H1 (cell line): ENCODE measurements around the gene CCDC63. TPM values are rescaled to one million over a fixed set of nuclear protein-coding genes. Genes with fewer than 3 reads are reported as not detected.

Source experiments
- CTCF ChIA-PET: fragments of 300-600 bp; sonication (Branson Sonifier 250); formaldehyde crosslinking; loops from one replicate; lab custom pipeline; 2021; ENCODE audit not compliant: partially characterized antibody; lab: Charles Lee
- POLR2A ChIA-PET: fragments of 300-600 bp; sonication (Branson Sonifier 250); formaldehyde crosslinking; loops from one replicate; lab custom pipeline; 2021; ENCODE audit warnings: inconsistent platforms; ENCODE audit not compliant: partially characterized antibody; lab: Charles Lee
- DNase-seq, 2 experiments: peaks; one replicate each; pipeline versions ENCODE4 v3.0.0 to v3.0.0-alpha.2; 2010 to 2022; ENCODE audit warnings: low spot score in 2 of 2, low read depth in 1 of 2, mixed read lengths in 1 of 2
- FAIRE-seq: peaks from 2 replicates; lab custom pipeline; 2011; peaks lifted over from hg19 to GRCh38; lab: Jason Lieb, UNC
- H2AFZ ChIP-seq: 2 replicates; pipeline ENCODE4 v1.8.1; 2012; ENCODE audit warnings: low read length, inconsistent platforms
- H2AK5ac ChIP-seq: 2 replicates; pipeline ENCODE4 v1.6.1; 2013; ENCODE audit warnings: low read depth, low read length
- H2BK120ac ChIP-seq: replicated peaks from 2 replicates; pipeline ENCODE3; 2013; ENCODE audit warnings: low read depth, low read length, inconsistent platforms
- H2BK12ac ChIP-seq: 2 replicates; pipeline ENCODE4 v1.6.1; 2013; ENCODE audit warnings: low read depth, low read length
- H2BK15ac ChIP-seq: 2 replicates; pipeline ENCODE4 v1.6.1; 2013; ENCODE audit warnings: low read length
- H2BK20ac ChIP-seq: 2 replicates; pipeline ENCODE4 v1.6.1; 2013; ENCODE audit warnings: low read length
- H2BK5ac ChIP-seq: 2 replicates; pipeline ENCODE4 v1.6.1; 2013; ENCODE audit warnings: low read depth, low read length
- H3K14ac ChIP-seq: 2 replicates; pipeline ENCODE4 v1.6.1; 2013; ENCODE audit warnings: inconsistent platforms; ENCODE audit not compliant: insufficient read length
- H3K18ac ChIP-seq: 2 replicates; pipeline ENCODE4 v1.6.1; 2013; ENCODE audit warnings: low read length; ENCODE audit errors: extremely low read depth
- H3K23ac ChIP-seq: 2 replicates; pipeline ENCODE4 v1.6.1; 2013; ENCODE audit warnings: inconsistent platforms; ENCODE audit not compliant: insufficient read length
- H3K23me2 ChIP-seq: 2 replicates; pipeline ENCODE4 v1.6.1; 2013; ENCODE audit warnings: low read depth, low read length
- H3K27ac ChIP-seq: 2 replicates; pipeline ENCODE4 v1.6.1; 2011; ENCODE audit warnings: low read depth, low read length, inconsistent platforms
- H3K27me3 ChIP-seq, 4 experiments: replicated peaks in 1 of 4; 1 replicate in 1 of 4; 2 replicates in 3 of 4; pipeline versions ENCODE4 v1.6.1 to v1.8.1; 2011 to 2013; ENCODE audit warnings: low read length in 3 of 4, mild to moderate bottlenecking in 3 of 4, inconsistent platforms in 2 of 4, mixed read lengths in 2 of 4, moderate library complexity in 1 of 4; ENCODE audit not compliant: control insufficient read depth in 3 of 4, insufficient read depth in 3 of 4; ENCODE audit errors: extremely low read depth in 1 of 4
- H3K36me3 ChIP-seq, 4 experiments: 2 replicates each; pipeline versions ENCODE4 v1.6.1 to v1.8.1; 2011 to 2013; ENCODE audit warnings: mild to moderate bottlenecking in 4 of 4, low read length in 3 of 4, moderate library complexity in 2 of 4, control low read depth in 1 of 4, inconsistent platforms in 1 of 4; ENCODE audit not compliant: insufficient read depth in 4 of 4, control insufficient read depth in 2 of 4
- H3K4ac ChIP-seq: replicated peaks from 2 replicates; pipeline ENCODE3; 2013; ENCODE audit warnings: low read length, low read depth, mixed read lengths, inconsistent platforms; ENCODE audit not compliant: insufficient read length
- H3K4me1 ChIP-seq, 4 experiments: replicated peaks in 1 of 4; 1 replicate in 1 of 4; 2 replicates in 3 of 4; pipeline versions ENCODE4 v1.6.1 to v1.8.1; 2011 to 2013; ENCODE audit warnings: low read length in 3 of 4, inconsistent platforms in 2 of 4, mixed read lengths in 1 of 4; ENCODE audit not compliant: insufficient read depth in 4 of 4, control insufficient read depth in 3 of 4
- H3K4me2 ChIP-seq, 2 experiments: 2 replicates each; pipeline versions ENCODE4 v1.6.1 to v1.8.1; 2011 to 2013; ENCODE audit warnings: low read depth in 2 of 2, low read length in 2 of 2, control low read depth in 1 of 2, inconsistent platforms in 1 of 2, mild to moderate bottlenecking in 1 of 2; ENCODE audit not compliant: insufficient read depth in 1 of 2
- H3K4me3 ChIP-seq, 4 experiments: fragments of 200-600, 300-600 bp in 1 of 4; sonication (generic), shearing (Covaris generic), sonication (Bioruptor Twin) in 1 of 4; 2 replicates each; pipeline versions ENCODE4 v1.5.1 to v1.8.1; 2011 to 2016; ENCODE audit warnings: low read length in 4 of 4, low read depth in 3 of 4, control low read depth in 2 of 4, inconsistent platforms in 2 of 4, mild to moderate bottlenecking in 2 of 4, mixed read lengths in 1 of 4, moderate library complexity in 1 of 4; ENCODE audit not compliant: insufficient read depth in 2 of 4; ENCODE audit errors: extremely low read depth in 1 of 4
- H3K56ac ChIP-seq: replicated peaks from 2 replicates; pipeline ENCODE3; 2013; ENCODE audit warnings: low read depth, mild to moderate bottlenecking, mixed read lengths, low read length, inconsistent platforms; ENCODE audit not compliant: insufficient read length
- H3K79me1 ChIP-seq: 2 replicates; pipeline ENCODE4 v1.6.1; 2013; ENCODE audit warnings: low read depth, low read length, control low read depth
- H3K79me2 ChIP-seq, 2 experiments: 2 replicates each; pipeline versions ENCODE4 v1.6.1 to v1.8.1; 2012 to 2013; ENCODE audit warnings: low read length in 2 of 2, mild to moderate bottlenecking in 2 of 2, inconsistent platforms in 1 of 2; ENCODE audit not compliant: insufficient read depth in 2 of 2, control insufficient read depth in 1 of 2
- H3K9ac ChIP-seq, 4 experiments: replicated peaks in 1 of 4; 1 replicate in 1 of 4; 2 replicates in 3 of 4; pipeline versions ENCODE4 v1.6.1 to v1.8.1; 2011 to 2013; ENCODE audit warnings: low read depth in 3 of 4, low read length in 3 of 4, control low read depth in 2 of 4, mild to moderate bottlenecking in 2 of 4, moderate library complexity in 2 of 4, inconsistent platforms in 1 of 4; ENCODE audit errors: extremely low read depth in 1 of 4
- H3K9me3 ChIP-seq, 2 experiments: 2 replicates each; pipeline versions ENCODE4 v1.6.1 to v1.8.1; 2012 to 2013; ENCODE audit warnings: mild to moderate bottlenecking in 2 of 2, moderate library complexity in 2 of 2, control low read depth in 1 of 2, inconsistent platforms in 1 of 2, low read depth in 1 of 2, low read length in 1 of 2, mixed read lengths in 1 of 2; ENCODE audit not compliant: insufficient read depth in 2 of 2
- H4K20me1 ChIP-seq, 2 experiments: replicated peaks in 1 of 2; 2 replicates each; pipeline versions ENCODE3 to v1.8.1; 2011 to 2013; ENCODE audit warnings: inconsistent platforms in 2 of 2, low read length in 2 of 2, mild to moderate bottlenecking in 1 of 2; ENCODE audit not compliant: insufficient read depth in 2 of 2, control insufficient read depth in 1 of 2
- H4K5ac ChIP-seq: 2 replicates; pipeline ENCODE4 v1.6.1; 2013; ENCODE audit warnings: low read length, low read depth, mixed read lengths, inconsistent platforms; ENCODE audit not compliant: insufficient read length
- H4K8ac ChIP-seq: 2 replicates; pipeline ENCODE4 v1.8.0; 2013; ENCODE audit warnings: mild to moderate bottlenecking, moderate library complexity, low read length, inconsistent platforms; ENCODE audit not compliant: insufficient read depth; ENCODE audit errors: extremely low read depth
- H4K91ac ChIP-seq: replicated peaks from 2 replicates; pipeline ENCODE3; 2013; ENCODE audit warnings: low read length, mixed read lengths, inconsistent platforms; ENCODE audit not compliant: insufficient read length
- BCL11A ChIP-seq, 2 experiments: IDR thresholded peaks; one replicate each; pipeline ENCODE4 v1.6.1; 2011; ENCODE audit warnings: low read depth in 2 of 2, low read length in 2 of 2, mild to moderate bottlenecking in 2 of 2
- CHD1 ChIP-seq: IDR thresholded peaks from 2 replicates; pipeline ENCODE4 v1.6.1; 2012; ENCODE audit warnings: low read depth, low read length, improper control_type of control experiment
- CHD2 ChIP-seq: IDR thresholded peaks from 2 replicates; pipeline ENCODE4 v1.6.1; 2012; ENCODE audit warnings: low read length, improper control_type of control experiment
- CTBP2 ChIP-seq: IDR thresholded peaks from 2 replicates; pipeline ENCODE4 v1.7.0; 2011; ENCODE audit warnings: borderline replicate concordance, mild to moderate bottlenecking, moderate library complexity, mixed read lengths, low read length; ENCODE audit not compliant: insufficient read depth, insufficient read length
- EZH2 ChIP-seq: fragments of 200-600 bp; sonication (generic); IDR thresholded peaks from 2 replicates; pipeline ENCODE4 v1.7.1; 2012; ENCODE audit warnings: low read depth, mild to moderate bottlenecking, moderate library complexity, low read length, inconsistent platforms; ENCODE audit not compliant: severe bottlenecking
- JUND ChIP-seq: IDR thresholded peaks from 2 replicates; pipeline ENCODE4 v1.6.1; 2011; ENCODE audit warnings: mild to moderate bottlenecking, improper control_type of control experiment, low read length
- NRF1 ChIP-seq: IDR thresholded peaks from 2 replicates; pipeline ENCODE4 v1.6.1; 2011; ENCODE audit warnings: mild to moderate bottlenecking, low read depth, low read length, improper control_type of control experiment
- POLR2A ChIP-seq, 2 experiments: IDR thresholded peaks; 1 replicate in 1 of 2; 2 replicates in 1 of 2; pipeline ENCODE4 v1.6.1; 2011; ENCODE audit warnings: low read depth in 2 of 2, low read length in 2 of 2, mild to moderate bottlenecking in 2 of 2; ENCODE audit errors: control extremely low read depth in 1 of 2
- RBBP5 ChIP-seq: IDR thresholded peaks from 2 replicates; pipeline ENCODE4 v1.7.1; 2012; ENCODE audit warnings: low read depth, mild to moderate bottlenecking, inconsistent platforms, low read length, moderate library complexity, borderline replicate concordance
- RFX5 ChIP-seq: IDR thresholded peaks from 2 replicates; pipeline ENCODE4 v1.6.1; 2011; ENCODE audit warnings: low read depth, low read length, improper control_type of control experiment, borderline replicate concordance
- SP1 ChIP-seq: IDR thresholded peaks from 2 replicates; pipeline ENCODE4 v1.6.1; 2011; ENCODE audit warnings: low read depth, low read length
- SP2 ChIP-seq: IDR thresholded peaks from 2 replicates; pipeline ENCODE4 v1.6.1; 2012; ENCODE audit warnings: mild to moderate bottlenecking, low read length, inconsistent platforms
- SUZ12 ChIP-seq: fragments of 200-600 bp; sonication (generic); IDR thresholded peaks from 2 replicates; pipeline ENCODE4 v1.6.1; 2012; ENCODE audit warnings: mild to moderate bottlenecking, inconsistent platforms, low read length, moderate library complexity, mixed read lengths
- TAF1 ChIP-seq: IDR thresholded peaks from 2 replicates; pipeline ENCODE4 v1.6.1; 2011; ENCODE audit warnings: mild to moderate bottlenecking, low read depth, low read length
- ZNF274 ChIP-seq: IDR thresholded peaks from 2 replicates; pipeline ENCODE4 v1.7.0; 2012; ENCODE audit warnings: low read length, borderline replicate concordance; ENCODE audit errors: extremely low read depth
- WGBS, 2 experiments: shearing (Covaris generic) in 1 of 2; methylation state at CpG; one replicate each; pipeline versions ENCODE4 v1.1.6 to v1.1.7; 2013 to 2015; ENCODE audit warnings: low lambda C conversion rate in 2 of 2, mixed read lengths in 2 of 2, inconsistent platforms in 1 of 2, low coverage in 1 of 2, missing lambda C conversion rate in 1 of 2; ENCODE audit not compliant: insufficient replicate concordance in 2 of 2, insufficient coverage in 1 of 2, insufficient read length in 1 of 2; ENCODE audit errors: extremely low coverage in 1 of 2, missing lambda C conversion rate in 1 of 2; 5-methylcytosine and 5-hydroxymethylcytosine counted together
- polyA plus RNA-seq, 7 experiments: library from polyadenylated mRNA; depleted of rRNA in 3 of 7; stranded (reverse) in 5 of 7; unstranded in 2 of 7; fragments of >200 nt in 5 of 7; fragments of 200-250 nt in 2 of 7; gene quantifications; 1 replicate in 5 of 7; 2 replicates in 1 of 7; 4 replicates in 1 of 7; pipeline versions ENCODE4 v1.2.1 to v1.2.3, GENCODE V29; 2011 to 2013; ENCODE audit warnings: missing spikeins in 2 of 7, mixed read lengths in 2 of 7
- total RNA-seq: library from RNA; stranded (reverse); fragmentation: NEBNext Ultra II Directional; extraction: Animal tissue kit (Norgen Biotek cat#: 25700); gene quantifications from 2 replicates; pipeline ENCODE4 v1.2.1, GENCODE V29; 2021

CCDC63 gene
- total and polyA plus RNA-seq, 2 of the 8 experiments (the other 6 are each of a cell fraction or from before 2014, with no cell fraction given), result 0.42 to 0.93 TPM

GRCh38 chr12:110850762-110851161 lies 4.0 kb downstream of the CCDC63 start:
- H4K8ac ChIP-seq, result no peak overlapping the region
- H3K4me1 ChIP-seq, result peaks cover 2 to 7% (median 5%) of the 10 kb centered on the region in 4 experiments; a peak in 6 of 7 replicates
- no peak overlapping the region for H2BK120ac ChIP-seq
- no peak overlapping the region for H2BK15ac ChIP-seq
- H3K9me3 ChIP-seq, result no peaks in the 10 kb centered on the region
- no peak overlapping the region for H3K27ac ChIP-seq
- no peak overlapping the region for H3K9ac ChIP-seq
- no peak overlapping the region for H2AK5ac ChIP-seq
- H3K79me2 ChIP-seq, result no peaks in the 10 kb centered on the region
- H3K4ac ChIP-seq, result no peak overlapping the region
- DNase-seq, result no peak
- TF ChIP-seq POLR2A (IDR thresholded peaks at IDR 0.05; ENCODE audit: control extremely low read depth in 1 of 2, low read depth in 2 of 2, low read length in 2 of 2) (no peak), TAF1 (no peak), ZNF274 (no peak), SUZ12 (no peak), EZH2 (no peak), RBBP5 (no peak), NRF1 (no peak), CTBP2 (no peak), SP2 (no peak), CHD1 (no peak), SP1 (no peak), RFX5 (no peak), JUND (no peak), BCL11A (IDR thresholded peaks at IDR 0.05; ENCODE audit: low read depth in 2 of 2, low read length in 2 of 2) (no peak), CHD2 (no peak)
- ChIA-PET POLR2A (no interaction called here), CTCF (interaction anchor here (1.1 kb wide), 1 partner anchor 166 kb away, joined by 3 read pairs; no protein-coding TSS in a partner anchor)
- H3K23ac ChIP-seq, result no peak overlapping the region
- H4K5ac ChIP-seq, result no peak overlapping the region
- FAIRE-seq, result no peak
- no peak overlapping the region for H3K4me3 ChIP-seq
- H3K14ac ChIP-seq, result no peak overlapping the region
- no peaks in the 10 kb centered on the region for H3K79me1 ChIP-seq
- H3K18ac ChIP-seq, result no peak overlapping the region
- no peak overlapping the region for H2AFZ ChIP-seq
- H3K56ac ChIP-seq, result no peak overlapping the region
- no peak overlapping the region for H3K4me2 ChIP-seq
- no peak overlapping the region for H2BK5ac ChIP-seq
- H4K91ac ChIP-seq, result no peak overlapping the region
- no peaks in the 10 kb centered on the region for H4K20me1 ChIP-seq
- no peaks in the 10 kb centered on the region for H3K23me2 ChIP-seq
- H3K27me3 ChIP-seq, result no peaks in the 10 kb centered on the region; a peak in 2 of 7 replicates
- WGBS, 2 experiments, result 74% methylated on average over 5 of the region's 5 CpGs; no CpG with 5 or more reads in 1 of the 2 experiments
- H3K36me3 ChIP-seq, result no peaks in the 10 kb centered on the region
- no peak overlapping the region for H2BK12ac ChIP-seq
- no peak overlapping the region for H2BK20ac ChIP-seq
